A549 (cell line): ENCODE measurements around the gene LRRC3C. TPM values are rescaled to one million over a fixed set of nuclear protein-coding genes. Genes with fewer than 3 reads are reported as not detected.
A peak's percentile ranks its signal among the peaks of the same experiment; 100 is the strongest.

ENCODE experiments used
- ATAC-seq, 2 experiments: fragments of 200-7000 bp in 1 of 2; fragments of >200 bp in 1 of 2; cut with Nextera tagmentation in 1 of 2; cut with Tn5 transposase in 1 of 2; 3 replicates each; pipeline versions ENCODE4 v1.8.0 to v1.9.1; 2018 to 2020; ENCODE audit warnings: mild to moderate bottlenecking in 1 of 2, moderate library complexity in 1 of 2
- CTCF ChIA-PET: fragments of 300-600 bp; sonication (Branson Sonifier 250); formaldehyde crosslinking; extraction: SDS; loops from one replicate; lab custom pipeline; 2021; ENCODE audit warnings: antibody characterized with exemption, inconsistent platforms; lab: Yijun Ruan, JAX
- POLR2A ChIA-PET: fragments of 350-600 bp; formaldehyde crosslinking; extraction: SDS; loops from one replicate; lab custom pipeline; 2021; ENCODE audit warnings: antibody characterized with exemption, inconsistent platforms; lab: Yijun Ruan, JAX
- DNase-seq, 2 experiments: peaks; one replicate each; pipeline versions ENCODE4 v3.0.0 to v3.0.0-alpha.2; 2011 to 2016; ENCODE audit warnings: low read depth in 1 of 2, low spot score in 1 of 2
- FAIRE-seq: peaks from 2 replicates; lab custom pipeline; 2011; peaks lifted over from hg19 to GRCh38; lab: Jason Lieb, UNC
- H3K27ac ChIP-seq, 2 experiments: fragments of >200 bp; sonication (Bioruptor Twin); formaldehyde crosslinking; 3 replicates each; pipeline ENCODE4 v1.5.1; 2016 to 2017
- H3K4me1 ChIP-seq: fragments of >200 bp; sonication (Bioruptor Twin); formaldehyde crosslinking; 3 replicates; pipeline ENCODE4 v1.6.1; 2016
- H3K4me2 ChIP-seq: fragments of >200 bp; sonication (Bioruptor Twin); formaldehyde crosslinking; 3 replicates; pipeline ENCODE4 v1.6.1; 2016
- H3K4me3 ChIP-seq: fragments of >200 bp; sonication (Bioruptor Twin); formaldehyde crosslinking; 3 replicates; pipeline ENCODE4 v1.5.1; 2016
- H3K9me3 ChIP-seq: fragments of >200 bp; sonication (Bioruptor Twin); formaldehyde crosslinking; 3 replicates; pipeline ENCODE4 v1.6.1; 2016
- BHLHE40 ChIP-seq: IDR thresholded peaks from 2 replicates; pipeline ENCODE4 v1.6.1; 2012; ENCODE audit warnings: low read depth, low read length, inconsistent platforms
- CBX8 ChIP-seq: fragments of 200-600 bp; sonication (generic); IDR thresholded peaks from 2 replicates; pipeline ENCODE4 v1.6.1; 2016
- CHD2 ChIP-seq: fragments of 150-350 bp; IDR thresholded peaks from 2 replicates; pipeline ENCODE4 v1.6.1; 2014; ENCODE audit warnings: low read length; ENCODE audit not compliant: partially characterized antibody
- EHF ChIP-seq: fragments of 250-450 bp; sonication (Bioruptor Pico); IDR thresholded peaks from 2 replicates; pipeline ENCODE4 v1.5.0; 2020; ENCODE audit warnings: mild to moderate bottlenecking
- EP300 ChIP-seq, 2 experiments: fragments of >200 bp; sonication (Bioruptor Twin); formaldehyde crosslinking; IDR thresholded peaks; 2 replicates in 1 of 2; 3 replicates in 1 of 2; pipeline ENCODE4 v1.6.1; 2016 to 2017
- ESRRA ChIP-seq: fragments of 150-350 bp; IDR thresholded peaks from 2 replicates; pipeline ENCODE4 v1.6.1; 2014; ENCODE audit warnings: mild to moderate bottlenecking, low read length, borderline replicate concordance
- FOXS1 ChIP-seq: fragments of 250-450 bp; sonication (Bioruptor Pico); IDR thresholded peaks from 2 replicates; pipeline ENCODE4 v1.5.0; 2020; ENCODE audit warnings: mild to moderate bottlenecking, moderate library complexity
- GATA3 ChIP-seq: IDR thresholded peaks from 2 replicates; pipeline ENCODE4 v1.6.1; 2012; ENCODE audit warnings: borderline replicate concordance
- JUNB ChIP-seq: fragments of >200 bp; sonication (Bioruptor Twin); formaldehyde crosslinking; IDR thresholded peaks from 2 replicates; pipeline ENCODE4 v1.6.1; 2016
- MAZ ChIP-seq: fragments of 150-350 bp; IDR thresholded peaks from 2 replicates; pipeline ENCODE4 v1.6.1; 2014; ENCODE audit warnings: antibody characterized with exemption, low read depth, low read length, borderline replicate concordance
- NR3C1 ChIP-seq: fragments of >200 bp; sonication (Bioruptor Twin); formaldehyde crosslinking; IDR thresholded peaks from 3 replicates; pipeline ENCODE4 v1.6.1; 2017
- POLR2A ChIP-seq: IDR thresholded peaks from 2 replicates; pipeline ENCODE4 v1.6.1; 2012; ENCODE audit warnings: mild to moderate bottlenecking, low read length
- POLR2AphosphoS2 ChIP-seq: conservative IDR thresholded peaks from 2 replicates; pipeline ENCODE4 v1.6.1; 2012; ENCODE audit warnings: low read length, improper control_type of control experiment, inconsistent platforms
- RARB ChIP-seq: fragments of 250-450 bp; sonication (Bioruptor Pico); IDR thresholded peaks from 2 replicates; pipeline ENCODE4 v1.8.0; 2021; ENCODE audit warnings: mild to moderate bottlenecking, moderate library complexity
- SMC3 ChIP-seq: fragments of >200 bp; sonication (Bioruptor Twin); formaldehyde crosslinking; IDR thresholded peaks from 3 replicates; pipeline ENCODE4 v1.6.1; 2018; ENCODE audit warnings: inconsistent platforms
- SREBF2 ChIP-seq: fragments of 450-650 bp; IDR thresholded peaks from 2 replicates; pipeline ENCODE4 v1.6.1; 2014; ENCODE audit warnings: mild to moderate bottlenecking, moderate library complexity
- TP53 ChIP-seq: fragments of 250-450 bp; sonication (Bioruptor Pico); IDR thresholded peaks from 2 replicates; pipeline ENCODE4 v1.5.0; 2021; ENCODE audit warnings: mild to moderate bottlenecking, moderate library complexity
- USF2 ChIP-seq: fragments of 450-650 bp; IDR thresholded peaks from 2 replicates; pipeline ENCODE4 v1.6.1; 2014; ENCODE audit warnings: antibody characterized with exemption
- ZC3H11A ChIP-seq: fragments of 450-650 bp; IDR thresholded peaks from 2 replicates; pipeline ENCODE4 v1.6.1; 2014; ENCODE audit warnings: antibody characterized with exemption, mild to moderate bottlenecking
- ZFP36 ChIP-seq: fragments of 450-650 bp; IDR thresholded peaks from 2 replicates; pipeline ENCODE4 v1.6.1; 2014; ENCODE audit warnings: borderline replicate concordance; ENCODE audit not compliant: partially characterized antibody
- ZSCAN20 ChIP-seq: fragments of 250-450 bp; sonication (Bioruptor Pico); IDR thresholded peaks from 2 replicates; pipeline ENCODE4 v1.8.0; 2022; ENCODE audit warnings: mild to moderate bottlenecking, moderate library complexity
- WGBS: methylation state at CpG from one replicate; pipeline ENCODE4 v1.1.6; 2017; ENCODE audit errors: missing lambda C conversion rate; 5-methylcytosine and 5-hydroxymethylcytosine counted together
- polyA plus RNA-seq, 4 experiments: library from polyadenylated mRNA; depleted of rRNA in 3 of 4; stranded (reverse); fragments of >200 nt; fragmentation: RNase III in 1 of 4; extraction: RNeasy Plus Mini Kit Qiagen cat#74134 plus additional on column Dnase treatment in 1 of 4; gene quantifications; 2 replicates in 3 of 4; 3 replicates in 1 of 4; pipeline ENCODE4 v1.2.3, GENCODE V29; 2011 to 2017
- TF ChIP-seq, protein P1 (sequence below): fragments of 250-450 bp; sonication (Bioruptor Pico); IDR thresholded peaks from 2 replicates; pipeline ENCODE4 v1.5.0; 2021; ENCODE audit warnings: mild to moderate bottlenecking, moderate library complexity, borderline replicate concordance
- TF ChIP-seq, protein P2 (sequence below): IDR thresholded peaks from 2 replicates; pipeline ENCODE4 v1.6.1; 2012

Gene LRRC3C
- polyA plus RNA-seq, 2 of the 4 experiments (the other 2 are of a cell fraction), result not detected

- FAIRE-seq (no peak), ATAC-seq (no peak), DNase-seq (no peak)
- peaks cover 41% of the 10 kb centered on the region for H3K4me1 ChIP-seq
- TF ChIP-seq CBX8, result no peak
- TF ChIP-seq POLR2A, result no peak
- no peak for TF ChIP-seq GATA3
- no peak for TF ChIP-seq NR3C1
- POLR2A ChIA-PET, result no interaction called here
- H3K27ac ChIP-seq, result no peak overlapping the region
- no peaks in the 10 kb centered on the region for H3K9me3 ChIP-seq
- WGBS, result 89% methylated on average over 11 of the region's 11 CpGs
- CTCF ChIA-PET, result interaction anchor here (0.9 to 4.0 kb wide), 4 partner anchors 14 to 172 kb away, joined by 3 to 18 read pairs (median 4); partner anchors contain the start of gene PSMD3
- peak overlapping the region; percentile 85; the same call in 1 of the 3 replicates for H3K4me2 ChIP-seq
- no peak overlapping the region for H3K4me3 ChIP-seq
These were observed 2.0 kb upstream of the LRRC3C start for GRCh38 chr17:39925282-39926134.

DNA sequence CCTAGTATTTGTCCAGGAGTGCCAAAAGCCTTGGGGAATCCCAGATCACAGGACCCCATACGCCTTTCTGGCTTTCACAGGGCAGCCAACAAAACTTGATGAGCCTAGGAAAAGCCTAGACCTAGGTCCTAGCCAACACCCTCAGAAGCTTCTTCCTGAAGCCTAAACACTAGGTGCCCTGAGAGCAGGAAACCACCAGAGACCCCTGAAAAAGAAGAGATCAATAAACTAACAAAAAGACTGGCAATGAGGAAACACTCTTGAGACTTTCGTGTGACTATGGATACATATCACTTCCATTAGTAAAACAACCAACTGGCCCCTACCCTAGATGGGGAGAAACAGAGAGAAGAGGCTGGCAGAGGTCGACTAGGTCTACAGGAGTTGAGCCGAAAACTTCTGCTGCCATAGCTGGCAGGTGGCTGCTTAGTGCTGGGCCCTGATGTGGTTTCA, 1.4 kb upstream of the LRRC3C start:
- CTCF ChIA-PET, result interaction anchor here (0.7 to 4.0 kb wide), 6 partner anchors 11 to 173 kb away, joined by 3 to 18 read pairs (median 4); partner anchors contain the start of gene PSMD3
- peak overlapping the region in 1 of 2 experiments; percentile 93; a peak in 3 of 6 replicates for H3K27ac ChIP-seq
- 77% methylated on average over 4 of the region's 4 CpGs for WGBS
- TF ChIP-seq POLR2AphosphoS2 (no peak), JUNB (no peak), TP53 (no peak), CHD2 (no peak), USF2 (no peak), FOXS1 (CRISPR knock-in tag) (no peak), BHLHE40 (no peak), SREBF2 (no peak), ESRRA (no peak), EHF (CRISPR knock-in tag) (no peak), CBX8 (no peak), ZC3H11A (no peak)
- TF ChIP-seq, protein P1, sequence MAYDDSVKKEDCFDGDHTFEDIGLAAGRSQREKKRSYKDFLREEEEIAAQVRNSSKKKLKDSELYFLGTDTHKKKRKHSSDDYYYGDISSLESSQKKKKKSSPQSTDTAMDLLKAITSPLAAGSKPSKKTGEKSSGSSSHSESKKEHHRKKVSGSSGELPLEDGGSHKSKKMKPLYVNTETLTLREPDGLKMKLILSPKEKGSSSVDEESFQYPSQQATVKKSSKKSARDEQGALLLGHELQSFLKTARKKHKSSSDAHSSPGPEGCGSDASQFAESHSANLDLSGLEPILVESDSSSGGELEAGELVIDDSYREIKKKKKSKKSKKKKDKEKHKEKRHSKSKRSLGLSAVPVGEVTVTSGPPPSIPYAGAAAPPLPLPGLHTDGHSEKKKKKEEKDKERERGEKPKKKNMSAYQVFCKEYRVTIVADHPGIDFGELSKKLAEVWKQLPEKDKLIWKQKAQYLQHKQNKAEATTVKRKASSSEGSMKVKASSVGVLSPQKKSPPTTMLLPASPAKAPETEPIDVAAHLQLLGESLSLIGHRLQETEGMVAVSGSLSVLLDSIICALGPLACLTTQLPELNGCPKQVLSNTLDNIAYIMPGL (CRISPR knock-in tag), result no peak
- H3K4me1 ChIP-seq, result peaks cover 41% of the 10 kb centered on the region
- DNase-seq (no peak), FAIRE-seq (no peak), ATAC-seq (no peak)
- H3K4me3 ChIP-seq, result peak overlapping the region; percentile 79
- POLR2A ChIA-PET, result no interaction called here
- no peaks in the 10 kb centered on the region for H3K9me3 ChIP-seq
- peak overlapping the region; percentile 85 for H3K4me2 ChIP-seq

DNA sequence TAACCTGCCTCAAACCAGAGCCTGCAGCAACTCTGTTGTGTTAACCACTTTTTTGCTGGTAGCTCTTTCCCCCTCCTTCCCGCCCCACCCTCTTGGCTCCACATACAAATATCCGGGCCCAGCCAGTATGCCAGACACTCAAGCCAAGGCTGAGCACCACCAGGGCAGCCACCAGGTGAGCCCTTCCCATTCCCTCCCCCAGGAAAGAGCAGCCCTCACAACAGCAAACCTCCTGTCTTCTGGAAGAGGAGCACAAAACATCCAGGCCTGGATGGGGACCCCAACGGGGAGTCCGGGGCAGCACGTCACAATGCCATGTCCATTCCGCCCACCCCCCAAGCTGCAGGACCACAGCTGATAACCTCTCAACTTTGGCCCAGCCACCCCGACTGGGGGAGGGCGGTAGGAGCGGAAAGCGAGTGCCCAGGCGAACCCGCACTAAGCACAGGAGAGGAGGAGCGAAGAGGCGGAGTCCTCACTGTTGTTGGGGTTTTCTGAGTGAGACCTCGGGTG, 888 bp upstream of the LRRC3C start:
- peak overlapping the region; percentile 79 for H3K4me3 ChIP-seq
- ATAC-seq, result peak; percentile 20 to 45; a peak in 4 of 6 replicates
- WGBS, result 12% methylated on average over 14 of the region's 15 CpGs
- peak overlapping the region; percentile 85 for H3K4me2 ChIP-seq
- no peak for FAIRE-seq
- H3K4me1 ChIP-seq, result peaks cover 41% of the 10 kb centered on the region
- peak in 1 of 2 experiments; percentile 62 for DNase-seq
- H3K9me3 ChIP-seq, result no peaks in the 10 kb centered on the region
- ChIA-PET CTCF (interaction anchor here (0.7 to 4.0 kb wide), 4 partner anchors 12 to 173 kb away, joined by 3 to 18 read pairs (median 6); no protein-coding TSS in a partner anchor), POLR2A (interaction anchor here (1.0 kb wide), 1 partner anchor 26 kb away, joined by 7 read pairs; no protein-coding TSS in a partner anchor)
- TF ChIP-seq ZFP36 (no peak), SMC3 (no peak), FOXS1 (CRISPR knock-in tag) (no peak), BHLHE40 (no peak), ZSCAN20 (no peak), RARB (CRISPR knock-in tag) (no peak), EP300 (IDR thresholded peaks at IDR 0.05) (no peak), JUNB (no peak), MAZ (no peak)
- TF ChIP-seq, protein P2, sequence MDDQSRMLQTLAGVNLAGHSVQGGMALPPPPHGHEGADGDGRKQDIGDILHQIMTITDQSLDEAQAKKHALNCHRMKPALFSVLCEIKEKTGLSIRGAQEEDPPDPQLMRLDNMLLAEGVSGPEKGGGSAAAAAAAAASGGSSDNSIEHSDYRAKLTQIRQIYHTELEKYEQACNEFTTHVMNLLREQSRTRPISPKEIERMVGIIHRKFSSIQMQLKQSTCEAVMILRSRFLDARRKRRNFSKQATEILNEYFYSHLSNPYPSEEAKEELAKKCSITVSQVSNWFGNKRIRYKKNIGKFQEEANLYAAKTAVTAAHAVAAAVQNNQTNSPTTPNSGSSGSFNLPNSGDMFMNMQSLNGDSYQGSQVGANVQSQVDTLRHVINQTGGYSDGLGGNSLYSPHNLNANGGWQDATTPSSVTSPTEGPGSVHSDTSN, result no peak
- H3K27ac ChIP-seq, result peak overlapping the region; percentile 79 to 93
